HUES48 (cell line): Measurements from ENCODE around the gene SNRNP70.
"Not testable (repeated sequence)": the region's sequence is repeated elsewhere in the genome, so short reads cannot be mapped to it uniquely, and the experiment has no call there.

Experiments
- H3K27ac ChIP-seq: one replicate; pipeline ENCODE4 v1.7.0; 2013; ENCODE audit warnings: low read depth, low read length, inconsistent platforms
- H3K27me3 ChIP-seq: 2 replicates; pipeline ENCODE4 v1.6.1; 2013; ENCODE audit warnings: mild to moderate bottlenecking, low read length; ENCODE audit not compliant: control insufficient read depth, insufficient read depth
- H3K36me3 ChIP-seq: 2 replicates; pipeline ENCODE4 v1.6.1; 2013; ENCODE audit warnings: low read length; ENCODE audit not compliant: control insufficient read depth, insufficient read depth
- H3K4me1 ChIP-seq: 2 replicates; pipeline ENCODE4 v1.6.1; 2013; ENCODE audit warnings: mild to moderate bottlenecking, low read length; ENCODE audit not compliant: control insufficient read depth, insufficient read depth
- H3K4me3 ChIP-seq: 2 replicates; pipeline ENCODE4 v1.5.1; 2013; ENCODE audit warnings: mild to moderate bottlenecking, low read depth, low read length
- H3K9ac ChIP-seq: 2 replicates; pipeline ENCODE4 v1.6.1; 2013; ENCODE audit warnings: mild to moderate bottlenecking, low read depth, low read length, moderate library complexity
- H3K9me3 ChIP-seq: 2 replicates; pipeline ENCODE4 v1.6.1; 2013; ENCODE audit warnings: low read length; ENCODE audit not compliant: control insufficient read depth, insufficient read depth

Gene SNRNP70

GRCh38 chr19:49085020-49085867 is at the start of gene SNRNP70:
Gene SNRNP70, plus strand, starts transcription at chr19:49085451. Its CDS starts 964 bp downstream, at chr19:49086415.
- Histone ChIP-seq H3K27ac (peak within 1 kb of the TSS; percentile 91), H3K9ac (peak within 1 kb of the TSS; percentile 91), H3K36me3 (peaks cover 26% of the 10 kb centered on the region), H3K27me3 (no peaks in the 10 kb centered on the region), H3K4me1 (peaks cover 2% of the 10 kb centered on the region; the same call in 1 of the 2 replicates), H3K4me3 (peak within 1 kb of the TSS; percentile 93), H3K9me3 (no peaks in the 10 kb centered on the region)

GRCh38 chr19:49036815-49037214 is 48.4 kb upstream of the SNRNP70 start, which contains the start of gene CGB1:
Gene CGB1, minus strand, starts transcription at chr19:49036895. Its CDS starts 184 bp downstream, at chr19:49036711.
- H3K4me1 ChIP-seq, H3K36me3 ChIP-seq, H3K9ac ChIP-seq, H3K27me3 ChIP-seq, H3K9me3 ChIP-seq, H3K27ac ChIP-seq, H3K4me3 ChIP-seq: not testable (repeated sequence)

- H3K4me3 ChIP-seq, H3K4me1 ChIP-seq, H3K9me3 ChIP-seq, H3K36me3 ChIP-seq, H3K9ac ChIP-seq, H3K27ac ChIP-seq, H3K27me3 ChIP-seq: not testable (repeated sequence)
These were observed 47.1 kb upstream of the SNRNP70 start for GRCh38 chr19:49038111-49038510.

GRCh38 chr19:49038557-49039276 is 46.5 kb upstream of the SNRNP70 start:
- H3K27me3 ChIP-seq, H3K4me3 ChIP-seq, H3K36me3 ChIP-seq, H3K27ac ChIP-seq, H3K9me3 ChIP-seq, H3K9ac ChIP-seq, H3K4me1 ChIP-seq: not testable (repeated sequence)

GRCh38 chr19:49039736-49040135 is 45.5 kb upstream of the SNRNP70 start:
- H3K4me1 ChIP-seq, H3K9ac ChIP-seq, H3K36me3 ChIP-seq, H3K9me3 ChIP-seq, H3K27me3 ChIP-seq, H3K27ac ChIP-seq, H3K4me3 ChIP-seq: not testable (repeated sequence)

- Histone ChIP-seq H3K9ac (no peak overlapping the region), H3K27me3 (no peaks in the 10 kb centered on the region), H3K36me3 (no peaks in the 10 kb centered on the region), H3K9me3 (no peaks in the 10 kb centered on the region), H3K4me3 (no peak overlapping the region), H3K4me1 (no peaks in the 10 kb centered on the region), H3K27ac (no peak overlapping the region)
These were observed 43.1 kb upstream of the SNRNP70 start for GRCh38 chr19:49042177-49042576.

- H3K9me3 ChIP-seq, H3K9ac ChIP-seq, H3K4me1 ChIP-seq, H3K27me3 ChIP-seq, H3K4me3 ChIP-seq, H3K36me3 ChIP-seq, H3K27ac ChIP-seq: not testable (repeated sequence)
These were observed 42.6 kb upstream of the SNRNP70 start for GRCh38 chr19:49042666-49043065.

- H3K36me3 ChIP-seq, H3K27me3 ChIP-seq, H3K9me3 ChIP-seq, H3K4me3 ChIP-seq, H3K4me1 ChIP-seq, H3K9ac ChIP-seq, H3K27ac ChIP-seq: not testable (repeated sequence)
These were observed 41.7 kb upstream of the SNRNP70 start, which contains the start of gene CGB5 for GRCh38 chr19:49043548-49043947. Gene CGB5, plus strand, starts transcription at chr19:49043848. Its CDS starts 362 bp downstream, at chr19:49044210.

- H3K4me3 ChIP-seq, H3K4me1 ChIP-seq, H3K27me3 ChIP-seq, H3K36me3 ChIP-seq, H3K9me3 ChIP-seq, H3K9ac ChIP-seq, H3K27ac ChIP-seq: not testable (repeated sequence)
These were observed 36.2 kb upstream of the SNRNP70 start, which contains the start of gene CGB8 for GRCh38 chr19:49049011-49049410. Gene CGB8, minus strand, starts transcription at chr19:49049111. Its CDS starts 372 bp downstream, at chr19:49048739.

GRCh38 chr19:49049834-49050233 is 35.4 kb upstream of the SNRNP70 start:
- H3K9ac ChIP-seq, H3K9me3 ChIP-seq, H3K36me3 ChIP-seq, H3K27ac ChIP-seq, H3K4me3 ChIP-seq, H3K4me1 ChIP-seq, H3K27me3 ChIP-seq: not testable (repeated sequence)

GRCh38 chr19:49050376-49051033 is 34.7 kb upstream of the SNRNP70 start:
- H3K27me3 ChIP-seq, H3K27ac ChIP-seq: not testable (repeated sequence)

More at GRCh38 chr19:49050376-49051033, 34.7 kb upstream of the SNRNP70 start:
- not testable (repeated sequence) for H3K4me1 ChIP-seq, H3K4me3 ChIP-seq, H3K9me3 ChIP-seq, H3K36me3 ChIP-seq, H3K9ac ChIP-seq
